ENCODE results near the gene GSG1L.

DNA sequence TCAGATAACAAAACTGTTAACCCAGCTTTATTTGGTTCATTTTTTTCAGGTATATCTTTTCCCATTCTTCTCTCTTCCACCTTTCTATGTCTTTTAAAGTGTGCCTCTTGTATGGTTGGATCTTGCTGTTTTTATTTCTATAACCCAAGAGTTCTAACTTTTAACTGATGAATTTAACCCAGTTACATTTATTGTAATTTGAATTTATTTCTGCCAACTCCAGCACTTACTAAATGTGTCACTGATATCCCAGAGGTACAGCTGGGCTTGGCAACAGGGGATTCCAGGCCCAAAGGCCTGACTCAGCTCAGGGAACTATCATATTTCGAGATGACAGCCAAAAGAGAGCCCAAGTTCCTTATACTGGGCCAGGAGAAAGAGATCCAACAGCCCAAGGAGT is 200.1 kb downstream of the GSG1L start:
- TF ChIP-seq, protein P1, sequence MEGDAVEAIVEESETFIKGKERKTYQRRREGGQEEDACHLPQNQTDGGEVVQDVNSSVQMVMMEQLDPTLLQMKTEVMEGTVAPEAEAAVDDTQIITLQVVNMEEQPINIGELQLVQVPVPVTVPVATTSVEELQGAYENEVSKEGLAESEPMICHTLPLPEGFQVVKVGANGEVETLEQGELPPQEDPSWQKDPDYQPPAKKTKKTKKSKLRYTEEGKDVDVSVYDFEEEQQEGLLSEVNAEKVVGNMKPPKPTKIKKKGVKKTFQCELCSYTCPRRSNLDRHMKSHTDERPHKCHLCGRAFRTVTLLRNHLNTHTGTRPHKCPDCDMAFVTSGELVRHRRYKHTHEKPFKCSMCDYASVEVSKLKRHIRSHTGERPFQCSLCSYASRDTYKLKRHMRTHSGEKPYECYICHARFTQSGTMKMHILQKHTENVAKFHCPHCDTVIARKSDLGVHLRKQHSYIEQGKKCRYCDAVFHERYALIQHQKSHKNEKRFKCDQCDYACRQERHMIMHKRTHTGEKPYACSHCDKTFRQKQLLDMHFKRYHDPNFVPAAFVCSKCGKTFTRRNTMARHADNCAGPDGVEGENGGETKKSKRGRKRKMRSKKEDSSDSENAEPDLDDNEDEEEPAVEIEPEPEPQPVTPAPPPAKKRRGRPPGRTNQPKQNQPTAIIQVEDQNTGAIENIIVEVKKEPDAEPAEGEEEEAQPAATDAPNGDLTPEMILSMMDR (optimal IDR thresholded peaks at IDR 0.05 in 1 of 3, IDR thresholded peaks at IDR 0.05 in 1 of 3, conservative IDR thresholded peaks at IDR 0.05 in 1 of 3; ENCODE audit: extremely low read depth in 1 of 3, insufficient read depth in 2 of 3, low read length in 3 of 3): no peak
- TF ChIP-seq EZH2 (IDR thresholded peaks at IDR 0.05; ENCODE audit: low read length): no peak

All from keratinocyte (primary cell).